Keratinocyte (primary cell): ENCODE measurements around the gene TKT. TPM values are rescaled to one million over a fixed set of nuclear protein-coding genes. Genes with fewer than 3 reads are reported as not detected.

Experiments used
- DNase-seq: peaks from one replicate; pipeline ENCODE4 v3.0.0-alpha.2; 2011; ENCODE audit warnings: low read depth, missing footprints, low spot score
- FAIRE-seq: peaks from 2 replicates; lab custom pipeline; 2011; peaks lifted over from hg19 to GRCh38; lab: Jason Lieb, UNC
- H2AFZ ChIP-seq: 2 replicates; pipeline ENCODE4 v1.6.0; 2012; ENCODE audit warnings: low read length, control low read depth, inconsistent platforms; ENCODE audit not compliant: control insufficient read depth
- H3K27ac ChIP-seq: 2 replicates; pipeline ENCODE4 v1.5.1; 2011; ENCODE audit warnings: low read length; ENCODE audit not compliant: control insufficient read depth, insufficient read depth
- H3K27me3 ChIP-seq: 3 replicates; pipeline ENCODE4 v1.6.0; 2011; ENCODE audit warnings: low read length; ENCODE audit not compliant: control insufficient read depth, insufficient read depth; ENCODE audit errors: extremely low read depth
- H3K36me3 ChIP-seq, 2 experiments: 2 replicates in 1 of 2; 3 replicates in 1 of 2; pipeline ENCODE4 v1.5.1; 2011; ENCODE audit warnings: low read length in 2 of 2, mild to moderate bottlenecking in 1 of 2; ENCODE audit not compliant: control insufficient read depth in 2 of 2, insufficient read depth in 2 of 2; ENCODE audit errors: extremely low read depth in 1 of 2
- H3K4me1 ChIP-seq: 3 replicates; pipeline ENCODE4 v1.5.1; 2011; ENCODE audit warnings: low read length; ENCODE audit not compliant: control insufficient read depth, insufficient read depth; ENCODE audit errors: extremely low read depth
- H3K4me2 ChIP-seq: 3 replicates; pipeline ENCODE4 v1.6.0; 2011; ENCODE audit warnings: low read depth, low read length; ENCODE audit not compliant: control insufficient read depth, insufficient read depth; ENCODE audit errors: extremely low read depth
- H3K4me3 ChIP-seq, 3 experiments: fragments of 200-600 bp in 1 of 3; sonication (generic) in 1 of 3; 2 replicates in 2 of 3; 3 replicates in 1 of 3; pipeline ENCODE4 v1.5.1; 2011 to 2016; ENCODE audit warnings: low read length in 3 of 3, mild to moderate bottlenecking in 3 of 3, control low read depth in 2 of 3, inconsistent platforms in 1 of 3, low read depth in 1 of 3, mixed read lengths in 1 of 3, mixed run types in 1 of 3, moderate library complexity in 1 of 3; ENCODE audit not compliant: control insufficient read depth in 2 of 3, insufficient read depth in 2 of 3; ENCODE audit errors: extremely low read depth in 1 of 3
- H3K79me2 ChIP-seq: 2 replicates; pipeline ENCODE4 v1.6.0; 2012; ENCODE audit warnings: low read length; ENCODE audit not compliant: control insufficient read depth, insufficient read depth
- H3K9ac ChIP-seq: 3 replicates; pipeline ENCODE4 v1.6.0; 2011; ENCODE audit warnings: low read length; ENCODE audit not compliant: control insufficient read depth, insufficient read depth; ENCODE audit errors: extremely low read depth
- H3K9me1 ChIP-seq: 3 replicates; pipeline ENCODE4 v1.6.0; 2011; ENCODE audit warnings: low read length; ENCODE audit not compliant: control insufficient read depth, insufficient read depth; ENCODE audit errors: extremely low read depth
- H3K9me3 ChIP-seq: 2 replicates; pipeline ENCODE4 v1.5.1; 2012; ENCODE audit warnings: low read depth, low read length; ENCODE audit not compliant: control insufficient read depth
- H4K20me1 ChIP-seq: 3 replicates; pipeline ENCODE4 v1.6.0; 2011; ENCODE audit warnings: low read length; ENCODE audit not compliant: control insufficient read depth, insufficient read depth; ENCODE audit errors: extremely low read depth
- CTCF ChIP-seq, 3 experiments: IDR thresholded peaks in 1 of 3; conservative IDR thresholded peaks in 1 of 3; optimal IDR thresholded peaks in 1 of 3; 2 replicates in 2 of 3; 3 replicates in 1 of 3; pipeline versions ENCODE3 to v1.5.1; 2011; ENCODE audit warnings: low read length in 3 of 3, mild to moderate bottlenecking in 3 of 3, moderate library complexity in 2 of 3, control low read depth in 1 of 3, inconsistent platforms in 1 of 3; ENCODE audit not compliant: insufficient read depth in 2 of 3; ENCODE audit errors: extremely low read depth in 1 of 3
- EZH2 ChIP-seq: IDR thresholded peaks from one replicate; pipeline ENCODE4 v1.6.1; 2012; ENCODE audit warnings: inconsistent platforms, mild to moderate bottlenecking, low read length, moderate library complexity
- dilution Hi-C: fragments of 300-500 bp; cut with MboI; formaldehyde crosslinking; loops from one replicate; pipeline ENCODE4 v1.7.0; 2020; ENCODE audit warnings: low sequenced_read_pairs; ENCODE audit not compliant: extremely low pct_ligation_motif_present
- polyA plus RNA-seq, 5 experiments: library from polyadenylated mRNA; depleted of rRNA in 3 of 5; stranded (reverse) in 3 of 5; stranded (forward) in 1 of 5; unstranded in 1 of 5; fragments of >200 nt; gene quantifications; 1 replicate in 1 of 5; 2 replicates in 3 of 5; 3 replicates in 1 of 5; pipeline versions ENCODE4 v1.2.1 to v1.2.3, GENCODE V29; 2011 to 2012; ENCODE audit warnings: missing spikeins in 2 of 5, low read depth in 1 of 5, low replicate concordance in 1 of 5

TKT gene
- polyA plus RNA-seq, 1 donor (not counting 4 experiments of a cell fraction or from before 2014, with no cell fraction given), result 266 TPM

GRCh38 chr3:53238886-53239285, 16.9 kb downstream of the TKT start:
- Histone ChIP-seq H3K79me2 (peaks cover 71% of the 10 kb centered on the region), H2AFZ (no peak overlapping the region), H3K4me1 (peaks cover 32% of the 10 kb centered on the region), H3K9me3 (no peaks in the 10 kb centered on the region), H4K20me1 (peaks cover 30% of the 10 kb centered on the region), H3K9ac (no peak overlapping the region), H3K36me3 (peaks cover 56 to 62% of the 10 kb centered on the region in 2 experiments), H3K4me3 (no peak overlapping the region), H3K27ac (peak overlapping the region; percentile 45), H3K9me1 (peaks cover 12% of the 10 kb centered on the region), H3K4me2 (no peak overlapping the region), H3K27me3 (no peaks in the 10 kb centered on the region)
- TF ChIP-seq EZH2, result no peak
- no peak for TF ChIP-seq CTCF (optimal IDR thresholded peaks at IDR 0.05 in 1 of 3, IDR thresholded peaks at IDR 0.05 in 1 of 3, conservative IDR thresholded peaks at IDR 0.05 in 1 of 3; ENCODE audit: extremely low read depth in 1 of 3, insufficient read depth in 2 of 3, low read length in 3 of 3)
- DNase-seq, result no peak
- no peak for FAIRE-seq
- dilution Hi-C loops, result no loop called here

GRCh38 chr3:53238051-53238850, 17.6 kb downstream of the TKT start:
- TF ChIP-seq EZH2 (no peak), CTCF (optimal IDR thresholded peaks at IDR 0.05 in 1 of 3, IDR thresholded peaks at IDR 0.05 in 1 of 3, conservative IDR thresholded peaks at IDR 0.05 in 1 of 3; ENCODE audit: extremely low read depth in 1 of 3, insufficient read depth in 2 of 3, low read length in 3 of 3) (no peak)
- dilution Hi-C loops, result no loop called here
- H3K27me3 ChIP-seq, result no peaks in the 10 kb centered on the region
- H3K79me2 ChIP-seq, result peaks cover 65% of the 10 kb centered on the region
- no peak overlapping the region for H3K4me3 ChIP-seq
- peaks cover 10% of the 10 kb centered on the region for H3K9me1 ChIP-seq
- FAIRE-seq, result peak; percentile 97
- H3K9ac ChIP-seq, result no peak overlapping the region
- no peak overlapping the region for H2AFZ ChIP-seq
- no peaks in the 10 kb centered on the region for H3K9me3 ChIP-seq
- peaks cover 24% of the 10 kb centered on the region for H4K20me1 ChIP-seq
- peaks cover 32% of the 10 kb centered on the region for H3K4me1 ChIP-seq
- peak; percentile 78 for DNase-seq
- H3K36me3 ChIP-seq, result peaks cover 55 to 66% of the 10 kb centered on the region in 2 experiments
- H3K4me2 ChIP-seq, result peak overlapping the region; percentile 27
- H3K27ac ChIP-seq, result peak overlapping the region; percentile 54
